ENCODE data around the gene TMEM175. TPM values are rescaled to one million over a fixed set of nuclear protein-coding genes. Genes with fewer than 3 reads are reported as not detected.
A peak's percentile ranks its signal among the peaks of the same experiment; 100 is the strongest.
"Not testable (repeated sequence)": the region's sequence is repeated elsewhere in the genome, so short reads cannot be mapped to it uniquely, and the experiment has no call there.

The TMEM175 gene
- polyA plus RNA-seq, 6 donors from 2014 or later, result 18.7 to 38.8 (median 24.1) TPM

- peaks cover 57 to 82% (median 80%) of the 10 kb centered on the region in 3 donors for H3K4me1 Mint-ChIP-seq
- H3K36me3 Mint-ChIP-seq, result no peaks in the 10 kb centered on the region
- peaks cover 0 to 4% (median 0%) of the 10 kb centered on the region in 7 donors for H3K9me3 Mint-ChIP-seq
- no peaks in the 10 kb centered on the region for H3K27me3 Mint-ChIP-seq
- ATAC-seq (ENCODE audit: low read depth in 2 of 2) (no peak), DNase-seq (no peak)
- peak overlapping the region in 2 of 6 donors; percentile 81 to 98 for H3K27ac Mint-ChIP-seq
- H3K4me3 Mint-ChIP-seq, result peak overlapping the region in 2 of 8 donors; percentile 2 to 49
Measured at GRCh38 chr4:926538-926937, 5.7 kb upstream of the TMEM175 start.

GRCh38 chr4:927566-927965 is 4.7 kb upstream of the TMEM175 start:
- not testable (repeated sequence) for H3K36me3 Mint-ChIP-seq; H3K4me3 Mint-ChIP-seq; DNase-seq; H3K27me3 Mint-ChIP-seq; H3K27ac Mint-ChIP-seq; H3K9me3 Mint-ChIP-seq; ATAC-seq (ENCODE audit: low read depth in 2 of 2)
- peaks cover 54 to 78% (median 77%) of the 10 kb centered on the region in 3 donors for H3K4me1 Mint-ChIP-seq

- no peak for ATAC-seq (ENCODE audit: low read depth in 2 of 2)
- H3K4me3 Mint-ChIP-seq, result peak overlapping the region in 4 of 8 donors; percentile 3 to 97 (median 66)
- no peak for DNase-seq
- peak overlapping the region in 3 of 6 donors; percentile 59 to 88 (median 74) for H3K27ac Mint-ChIP-seq
- no peaks in the 10 kb centered on the region for H3K9me3 Mint-ChIP-seq
- no peaks in the 10 kb centered on the region for H3K27me3 Mint-ChIP-seq
- H3K36me3 Mint-ChIP-seq, result no peaks in the 10 kb centered on the region
- H3K4me1 Mint-ChIP-seq, result peaks cover 51 to 77% (median 74%) of the 10 kb centered on the region in 3 donors
Measured at GRCh38 chr4:929096-929765, 3.0 kb upstream of the TMEM175 start.

GRCh38 chr4:930028-930551 is 2.2 kb upstream of the TMEM175 start:
- ATAC-seq (ENCODE audit: low read depth in 2 of 2) (no peak), DNase-seq (no peak)
- Mint-ChIP-seq H3K4me1 (peaks cover 51 to 77% (median 74%) of the 10 kb centered on the region in 3 donors), H3K9me3 (no peaks in the 10 kb centered on the region), H3K27ac (peak overlapping the region; percentile 62 to 98 (median 94)), H3K36me3 (no peaks in the 10 kb centered on the region), H3K27me3 (no peaks in the 10 kb centered on the region), H3K4me3 (peak overlapping the region; percentile 30 to 97 (median 96))

- Mint-ChIP-seq H3K36me3 (no peaks in the 10 kb centered on the region), H3K4me3 (peak overlapping the region; percentile 92 to 97 (median 96)), H3K4me1 (peaks cover 54 to 77% (median 72%) of the 10 kb centered on the region in 3 donors), H3K9me3 (no peaks in the 10 kb centered on the region), H3K27ac (peak overlapping the region; percentile 96 to 98 (median 98)), H3K27me3 (no peaks in the 10 kb centered on the region)
- ATAC-seq (ENCODE audit: low read depth in 2 of 2) (no peak), DNase-seq (no peak)
Measured at GRCh38 chr4:930827-931193, 1.4 kb upstream of the TMEM175 start.

GRCh38 chr4:931194-931959 is 883 bp upstream of the TMEM175 start:
- no peaks in the 10 kb centered on the region for H3K9me3 Mint-ChIP-seq
- H3K36me3 Mint-ChIP-seq, result no peaks in the 10 kb centered on the region
- peak overlapping the region; percentile 92 to 97 (median 96) for H3K4me3 Mint-ChIP-seq
- ATAC-seq (ENCODE audit: low read depth in 2 of 2) (peak; percentile 9 to 23), DNase-seq (no peak)
- peak overlapping the region; percentile 96 to 98 (median 98) for H3K27ac Mint-ChIP-seq
- peaks cover 53 to 77% (median 72%) of the 10 kb centered on the region in 3 donors for H3K4me1 Mint-ChIP-seq
- H3K27me3 Mint-ChIP-seq, result no peaks in the 10 kb centered on the region

GRCh38 chr4:932713-933070 is 432 bp downstream of the TMEM175 start:
- Mint-ChIP-seq H3K36me3 (no peaks in the 10 kb centered on the region), H3K9me3 (no peaks in the 10 kb centered on the region), H3K27ac (peak overlapping the region; percentile 97 to 98 (median 98)), H3K27me3 (no peaks in the 10 kb centered on the region), H3K4me3 (peak overlapping the region; percentile 92 to 97 (median 96)), H3K4me1 (peaks cover 54 to 88% (median 78%) of the 10 kb centered on the region in 3 donors)
- no peak for DNase-seq
- peak in 1 of 2 donors; percentile 2 for ATAC-seq (ENCODE audit: low read depth in 2 of 2)

GRCh38 chr4:939508-939907 is 7.2 kb downstream of the TMEM175 start:
- Mint-ChIP-seq H3K4me3 (peak overlapping the region in 1 of 8 donors; percentile 6), H3K27ac (peak overlapping the region in 1 of 6 donors; percentile 19), H3K4me1 (peaks cover 29 to 53% (median 48%) of the 10 kb centered on the region in 3 donors)
- not testable (repeated sequence) for H3K36me3 Mint-ChIP-seq; H3K9me3 Mint-ChIP-seq; H3K27me3 Mint-ChIP-seq; DNase-seq; ATAC-seq (ENCODE audit: low read depth in 2 of 2)

- H3K27ac Mint-ChIP-seq, result peak overlapping the region in 3 of 6 donors; percentile 28 to 49 (median 30)
- no peaks in the 10 kb centered on the region for H3K9me3 Mint-ChIP-seq
- peaks cover 23 to 37% (median 23%) of the 10 kb centered on the region in 3 donors for H3K4me1 Mint-ChIP-seq
- ATAC-seq (ENCODE audit: low read depth in 2 of 2) (no peak), DNase-seq (no peak)
- peaks cover 0 to 11% of the 10 kb centered on the region in 2 donors for H3K36me3 Mint-ChIP-seq
- H3K27me3 Mint-ChIP-seq, result no peaks in the 10 kb centered on the region
- H3K4me3 Mint-ChIP-seq, result peak overlapping the region in 2 of 8 donors; percentile 25 to 71
Measured at GRCh38 chr4:945274-946102, 13.2 kb downstream of the TMEM175 start.

- H3K27me3 Mint-ChIP-seq, result no peaks in the 10 kb centered on the region
- H3K27ac Mint-ChIP-seq, result peak overlapping the region in 2 of 6 donors; percentile 30 to 53
Measured at GRCh38 chr4:946103-946450, 13.8 kb downstream of the TMEM175 start.

GRCh38 chr4:946517-947471 is 14.5 kb downstream of the TMEM175 start:
- no peaks in the 10 kb centered on the region for H3K27me3 Mint-ChIP-seq
- H3K4me3 Mint-ChIP-seq, result peak overlapping the region in 3 of 8 donors; percentile 13 to 66 (median 54)
- ATAC-seq (ENCODE audit: low read depth in 2 of 2) (peak; percentile 42 to 43), DNase-seq (no peak)
- peak overlapping the region in 2 of 6 donors; percentile 47 to 64 for H3K27ac Mint-ChIP-seq
- peaks cover 23 to 36% (median 23%) of the 10 kb centered on the region in 3 donors for H3K4me1 Mint-ChIP-seq
- H3K9me3 Mint-ChIP-seq, result no peaks in the 10 kb centered on the region
- peaks cover 0 to 11% of the 10 kb centered on the region in 2 donors for H3K36me3 Mint-ChIP-seq

More at GRCh38 chr4:946103-946450, 13.8 kb downstream of the TMEM175 start:
- no peaks in the 10 kb centered on the region for H3K9me3 Mint-ChIP-seq
- peaks cover 0 to 11% of the 10 kb centered on the region in 2 donors for H3K36me3 Mint-ChIP-seq
- ATAC-seq (ENCODE audit: low read depth in 2 of 2), result no peak
- no peak for DNase-seq
- peaks cover 23 to 36% (median 23%) of the 10 kb centered on the region in 3 donors for H3K4me1 Mint-ChIP-seq
- H3K4me3 Mint-ChIP-seq, result no peak overlapping the region

- Mint-ChIP-seq H3K9me3 (no peaks in the 10 kb centered on the region), H3K36me3 (peaks cover 0 to 11% of the 10 kb centered on the region in 2 donors), H3K27me3 (no peaks in the 10 kb centered on the region), H3K4me1 (peaks cover 23 to 42% (median 23%) of the 10 kb centered on the region in 3 donors), H3K4me3 (peak overlapping the region in 1 of 8 donors; percentile 5), H3K27ac (no peak overlapping the region)
- DNase-seq (no peak), ATAC-seq (ENCODE audit: low read depth in 2 of 2) (no peak)
Measured at GRCh38 chr4:947491-947971, 15.3 kb downstream of the TMEM175 start.
